ENCODE data around the gene ZNF784.

ZNF784 gene

GRCh38 chr19:55621205-55621672 is 3.1 kb downstream of the ZNF784 start:
- no peak overlapping the region for H3K4me3 ChIP-seq (replicated peaks in 1 of 2; ENCODE audit: low read depth in 2 of 2, low read length in 2 of 2)
- no peak for DNase-seq (ENCODE audit: low read depth in 2 of 2)
- no peak for TF ChIP-seq CTCF (IDR thresholded peaks at IDR 0.05; ENCODE audit: low read depth, low read length)

GRCh38 chr19:55620410-55621204 is 3.8 kb downstream of the ZNF784 start:
- no peak for TF ChIP-seq CTCF (IDR thresholded peaks at IDR 0.05; ENCODE audit: low read depth, low read length)
- peak in 1 of 2 donors; percentile 20 for DNase-seq (ENCODE audit: low read depth in 2 of 2)
- no peak overlapping the region for H3K4me3 ChIP-seq (replicated peaks in 1 of 2; ENCODE audit: low read depth in 2 of 2, low read length in 2 of 2)

GRCh38 chr19:55619286-55619685 is 5.1 kb downstream of the ZNF784 start:
- peak in 1 of 2 donors; percentile 19 for DNase-seq (ENCODE audit: low read depth in 2 of 2)
- TF ChIP-seq CTCF (IDR thresholded peaks at IDR 0.05; ENCODE audit: low read depth, low read length), result no peak
- H3K4me3 ChIP-seq (replicated peaks in 1 of 2; ENCODE audit: low read depth in 2 of 2, low read length in 2 of 2), result no peak overlapping the region

GRCh38 chr19:55618426-55618825 is 5.9 kb downstream of the ZNF784 start:
- H3K4me3 ChIP-seq (replicated peaks in 1 of 2; ENCODE audit: low read depth in 2 of 2, low read length in 2 of 2), result no peak overlapping the region
- no peak for TF ChIP-seq CTCF (IDR thresholded peaks at IDR 0.05; ENCODE audit: low read depth, low read length)
- DNase-seq (ENCODE audit: low read depth in 2 of 2), result no peak

GRCh38 chr19:55617426-55617825 is 6.9 kb downstream of the ZNF784 start:
- no peak for DNase-seq (ENCODE audit: low read depth in 2 of 2)
- H3K4me3 ChIP-seq (replicated peaks in 1 of 2; ENCODE audit: low read depth in 2 of 2, low read length in 2 of 2), result no peak overlapping the region
- no peak for TF ChIP-seq CTCF (IDR thresholded peaks at IDR 0.05; ENCODE audit: low read depth, low read length)

GRCh38 chr19:55616395-55616875 is 7.9 kb downstream of the ZNF784 start:
- DNase-seq (ENCODE audit: low read depth in 2 of 2), result no peak
- no peak overlapping the region for H3K4me3 ChIP-seq (replicated peaks in 1 of 2; ENCODE audit: low read depth in 2 of 2, low read length in 2 of 2)
- no peak for TF ChIP-seq CTCF (IDR thresholded peaks at IDR 0.05; ENCODE audit: low read depth, low read length)
